ENCODE data around the gene DEUP1. TPM values are rescaled to one million over a fixed set of nuclear protein-coding genes. Genes with fewer than 3 reads are reported as not detected.

The DEUP1 gene
- total RNA-seq, 3 donors from 2014 or later: 0.59 TPM; not detected in 2

GRCh38 chr11:93350835-93351234 lies 20.3 kb downstream of the DEUP1 start:
- H3K27me3 ChIP-seq: no peaks in the 10 kb centered on the region
- no peak for TF ChIP-seq POLR2A (IDR thresholded peaks at IDR 0.05)
- TF ChIP-seq, protein P1, sequence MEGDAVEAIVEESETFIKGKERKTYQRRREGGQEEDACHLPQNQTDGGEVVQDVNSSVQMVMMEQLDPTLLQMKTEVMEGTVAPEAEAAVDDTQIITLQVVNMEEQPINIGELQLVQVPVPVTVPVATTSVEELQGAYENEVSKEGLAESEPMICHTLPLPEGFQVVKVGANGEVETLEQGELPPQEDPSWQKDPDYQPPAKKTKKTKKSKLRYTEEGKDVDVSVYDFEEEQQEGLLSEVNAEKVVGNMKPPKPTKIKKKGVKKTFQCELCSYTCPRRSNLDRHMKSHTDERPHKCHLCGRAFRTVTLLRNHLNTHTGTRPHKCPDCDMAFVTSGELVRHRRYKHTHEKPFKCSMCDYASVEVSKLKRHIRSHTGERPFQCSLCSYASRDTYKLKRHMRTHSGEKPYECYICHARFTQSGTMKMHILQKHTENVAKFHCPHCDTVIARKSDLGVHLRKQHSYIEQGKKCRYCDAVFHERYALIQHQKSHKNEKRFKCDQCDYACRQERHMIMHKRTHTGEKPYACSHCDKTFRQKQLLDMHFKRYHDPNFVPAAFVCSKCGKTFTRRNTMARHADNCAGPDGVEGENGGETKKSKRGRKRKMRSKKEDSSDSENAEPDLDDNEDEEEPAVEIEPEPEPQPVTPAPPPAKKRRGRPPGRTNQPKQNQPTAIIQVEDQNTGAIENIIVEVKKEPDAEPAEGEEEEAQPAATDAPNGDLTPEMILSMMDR (IDR thresholded peaks at IDR 0.05): no peak
- TF ChIP-seq POLR2AphosphoS5 (IDR thresholded peaks at IDR 0.05): no peak
- no peak for DNase-seq (ENCODE audit: low spot score in 2 of 2)
- H3K4me3 ChIP-seq: no peak overlapping the region
- H3K36me3 ChIP-seq: no peaks in the 10 kb centered on the region
- peaks cover 0 to 10% of the 10 kb centered on the region in 2 donors for H3K9me3 ChIP-seq
- H3K27ac ChIP-seq: no peak overlapping the region
- intact Hi-C loops (cut with DNase I; ENCODE audit: low total_unique reads): no loop called here
- no peaks in the 10 kb centered on the region for H3K4me1 ChIP-seq

DNA sequence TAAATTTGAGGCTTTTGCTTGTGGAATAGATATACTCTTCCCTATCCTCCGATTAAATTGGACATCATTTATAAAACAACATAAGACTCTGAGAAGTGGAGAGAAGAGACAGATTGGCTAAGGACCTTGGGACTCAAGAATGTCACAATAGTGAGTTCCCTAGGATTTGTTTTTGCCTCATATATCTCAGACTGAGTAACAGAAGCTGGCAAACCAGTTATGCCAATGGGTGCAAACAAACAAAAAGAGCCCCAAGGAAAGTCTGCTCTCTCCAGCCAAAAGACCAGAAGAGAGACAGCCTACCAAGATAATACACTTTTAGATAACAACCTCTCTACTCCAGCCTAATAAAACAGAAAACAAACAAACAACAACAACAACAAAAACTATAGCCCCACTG lies 28.9 kb downstream of the DEUP1 start:
- TF ChIP-seq POLR2A (IDR thresholded peaks at IDR 0.05): no peak
- TF ChIP-seq, protein P1 (IDR thresholded peaks at IDR 0.05): no peak
- TF ChIP-seq POLR2AphosphoS5 (IDR thresholded peaks at IDR 0.05): no peak
- no peak for DNase-seq (ENCODE audit: low spot score in 2 of 2)

DNA sequence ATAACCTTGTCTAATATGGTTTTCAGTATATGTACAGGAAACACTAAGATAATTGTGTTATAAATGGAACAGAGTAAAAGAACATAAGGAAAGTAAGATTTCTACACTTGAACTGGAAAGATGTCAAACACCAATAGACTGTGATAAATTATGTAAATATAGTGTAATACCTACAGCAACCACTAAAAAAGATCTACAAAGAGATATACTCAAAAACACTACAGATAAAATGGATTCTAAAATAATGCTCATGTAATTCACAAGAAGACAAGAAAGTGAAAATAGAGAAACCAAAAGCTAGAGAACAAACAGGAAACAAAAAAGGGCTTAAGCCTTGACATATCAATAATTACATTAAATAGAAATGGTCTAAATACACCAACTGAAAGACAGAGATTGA lies 30.9 kb downstream of the DEUP1 start:
- Histone ChIP-seq H3K9me3 (peaks cover 0 to 22% of the 10 kb centered on the region in 2 donors), H3K4me3 (no peak overlapping the region), H3K36me3 (no peaks in the 10 kb centered on the region), H3K27ac (no peak overlapping the region), H3K4me1 (no peaks in the 10 kb centered on the region), H3K27me3 (no peaks in the 10 kb centered on the region)
- TF ChIP-seq, protein P1 (IDR thresholded peaks at IDR 0.05): no peak
- intact Hi-C loops (cut with DNase I; ENCODE audit: low total_unique reads): no loop called here
- DNase-seq (ENCODE audit: low spot score in 2 of 2): no peak

More for the DNA sequence above, 28.9 kb downstream of the DEUP1 start:
- Histone ChIP-seq H3K27me3 (no peaks in the 10 kb centered on the region), H3K27ac (no peak overlapping the region), H3K9me3 (peaks cover 0 to 22% of the 10 kb centered on the region in 2 donors), H3K4me3 (no peak overlapping the region), H3K4me1 (no peaks in the 10 kb centered on the region), H3K36me3 (no peaks in the 10 kb centered on the region)
- intact Hi-C loops (cut with DNase I; ENCODE audit: low total_unique reads): no loop called here

DNA sequence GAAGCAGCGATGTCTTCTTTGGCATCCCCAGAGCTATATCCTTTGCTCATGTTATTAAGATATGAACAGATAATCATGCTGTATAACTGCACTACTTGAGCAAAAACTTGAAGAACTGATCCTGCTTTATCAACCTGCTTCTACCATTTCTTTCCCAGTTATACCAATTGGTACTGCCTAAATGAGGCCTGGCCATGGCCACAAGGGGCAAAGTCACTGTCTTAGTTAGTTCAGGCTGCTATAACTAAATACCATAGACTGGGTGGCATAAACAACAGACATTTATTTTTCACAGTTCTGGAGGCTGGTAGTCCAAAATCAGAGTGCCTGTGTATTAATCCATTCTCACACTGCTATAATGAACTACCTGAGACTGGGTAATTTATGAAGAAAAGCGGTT lies 37.5 kb downstream of the DEUP1 start:
- no peaks in the 10 kb centered on the region for H3K9me3 ChIP-seq
- no peaks in the 10 kb centered on the region for H3K36me3 ChIP-seq
- TF ChIP-seq POLR2AphosphoS5 (IDR thresholded peaks at IDR 0.05): no peak
- TF ChIP-seq, protein P1 (IDR thresholded peaks at IDR 0.05): no peak
- no peak for TF ChIP-seq POLR2A (IDR thresholded peaks at IDR 0.05)
- no peak overlapping the region for H3K4me3 ChIP-seq
- no peak for DNase-seq (ENCODE audit: low spot score in 2 of 2)
- intact Hi-C loops (cut with DNase I; ENCODE audit: low total_unique reads): no loop called here
- H3K4me1 ChIP-seq: no peaks in the 10 kb centered on the region
- H3K27me3 ChIP-seq: no peaks in the 10 kb centered on the region
- no peak overlapping the region for H3K27ac ChIP-seq

- H3K36me3 ChIP-seq: no peaks in the 10 kb centered on the region
- no peaks in the 10 kb centered on the region for H3K4me1 ChIP-seq
- H3K4me3 ChIP-seq: no peak overlapping the region
- TF ChIP-seq POLR2AphosphoS5 (IDR thresholded peaks at IDR 0.05): no peak
- TF ChIP-seq POLR2A (IDR thresholded peaks at IDR 0.05): no peak
- TF ChIP-seq, protein P1 (IDR thresholded peaks at IDR 0.05): no peak
- DNase-seq (ENCODE audit: low spot score in 2 of 2): no peak
- no peaks in the 10 kb centered on the region for H3K9me3 ChIP-seq
- no peaks in the 10 kb centered on the region for H3K27me3 ChIP-seq
- H3K27ac ChIP-seq: no peak overlapping the region
- intact Hi-C loops (cut with DNase I; ENCODE audit: low total_unique reads): no loop called here
Measured at GRCh38 chr11:93370260-93370659, 39.7 kb downstream of the DEUP1 start.

Measured in breast epithelium (tissue), 4 donors.